Stimulated activated naive CD8-positive, alpha-beta T cell treated with anti-CD3 and anti-CD28 coated beads, Interleukin-15, Interleukin-2, amounts not matched to agents 100 ng/mL and 50 ng/mL, for 24 hours (primary cell): ENCODE data around the gene CCDC171.

Source experiments
- H3K27ac Mint-ChIP-seq: one replicate; pipeline ENCODE4 v1.8.0; 2021; ENCODE audit warnings: mild to moderate bottlenecking, mixed read lengths
- H3K27me3 Mint-ChIP-seq: one replicate; pipeline ENCODE4 v1.8.0; 2021; ENCODE audit warnings: mixed read lengths
- H3K36me3 Mint-ChIP-seq: one replicate; pipeline ENCODE4 v1.8.0; 2021; ENCODE audit warnings: low read depth, mixed read lengths
- H3K4me1 Mint-ChIP-seq: one replicate; pipeline ENCODE4 v1.8.0; 2021; ENCODE audit warnings: low read depth, mixed read lengths
- H3K4me3 Mint-ChIP-seq: one replicate; pipeline ENCODE4 v1.8.0; 2021; ENCODE audit warnings: mild to moderate bottlenecking, mixed read lengths
- H3K9me3 Mint-ChIP-seq: one replicate; pipeline ENCODE4 v1.8.0; 2021; ENCODE audit warnings: mixed read lengths

CCDC171 gene

DNA sequence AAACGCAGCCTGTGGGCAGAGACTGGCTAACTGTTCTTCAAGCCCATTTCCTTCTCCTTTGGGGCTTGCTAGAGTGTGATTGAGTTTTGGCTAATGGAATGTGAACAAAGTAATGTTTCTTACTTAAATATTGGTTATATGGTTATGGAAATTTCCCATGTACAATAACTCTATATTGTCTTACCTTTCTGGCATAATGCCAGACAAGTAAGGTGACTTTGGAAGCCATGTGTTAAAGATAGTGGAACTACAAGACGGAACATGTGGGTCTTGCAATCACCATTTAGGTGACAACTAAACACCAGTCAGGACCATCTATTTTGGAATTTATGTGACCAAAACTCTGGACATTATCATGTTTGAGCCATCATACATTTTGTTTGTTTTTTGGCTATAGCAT is 260.2 kb downstream of the CCDC171 start:
- H3K36me3 Mint-ChIP-seq, result no peaks in the 10 kb centered on the region
- no peak overlapping the region for H3K4me3 Mint-ChIP-seq
- no peaks in the 10 kb centered on the region for H3K27me3 Mint-ChIP-seq
- H3K27ac Mint-ChIP-seq, result no peak overlapping the region
- H3K9me3 Mint-ChIP-seq, result peaks cover 5% of the 10 kb centered on the region
- H3K4me1 Mint-ChIP-seq, result no peaks in the 10 kb centered on the region

DNA sequence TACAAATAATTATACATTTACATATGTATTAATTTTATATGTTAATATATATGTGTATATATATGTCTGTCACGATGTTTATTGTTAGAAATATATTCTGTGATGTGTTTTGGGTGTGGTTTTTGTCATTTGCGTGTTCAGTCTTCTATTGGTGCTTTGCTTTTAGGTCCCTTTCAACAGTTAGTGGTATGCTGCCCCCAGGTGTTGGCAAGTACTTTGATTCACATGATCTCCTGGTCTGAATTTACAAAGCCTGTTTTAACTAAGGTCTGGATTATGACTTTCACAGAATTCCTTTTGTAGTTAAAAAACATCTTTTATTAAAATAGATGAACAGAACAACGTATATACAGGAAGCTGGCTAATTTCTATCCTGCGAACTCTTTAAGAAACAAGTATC is 271.5 kb downstream of the CCDC171 start:
- H3K36me3 Mint-ChIP-seq, result no peaks in the 10 kb centered on the region
- no peak overlapping the region for H3K27ac Mint-ChIP-seq
- H3K4me1 Mint-ChIP-seq, result no peaks in the 10 kb centered on the region
- no peaks in the 10 kb centered on the region for H3K27me3 Mint-ChIP-seq
- H3K4me3 Mint-ChIP-seq, result no peak overlapping the region
- H3K9me3 Mint-ChIP-seq, result no peaks in the 10 kb centered on the region

DNA sequence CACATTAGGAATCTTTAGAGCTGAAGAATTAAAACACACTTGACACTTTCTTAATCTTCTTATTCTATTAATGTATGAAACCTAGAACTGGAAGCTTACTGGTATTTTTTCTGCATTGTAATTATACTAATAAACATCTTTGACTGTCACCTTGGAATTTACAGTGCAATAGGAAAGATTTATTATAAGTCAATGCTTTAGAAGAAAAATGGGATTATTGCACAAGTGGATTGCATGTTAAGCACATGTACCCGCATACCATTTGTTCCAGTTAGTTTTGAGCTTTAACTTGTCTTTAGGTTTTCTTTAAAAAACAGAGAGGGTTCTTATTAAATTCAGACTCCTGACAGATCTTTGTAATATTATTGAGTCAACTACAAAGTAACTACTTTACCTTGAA is 278.5 kb downstream of the CCDC171 start:
- no peaks in the 10 kb centered on the region for H3K36me3 Mint-ChIP-seq
- no peaks in the 10 kb centered on the region for H3K4me1 Mint-ChIP-seq
- H3K4me3 Mint-ChIP-seq, result no peak overlapping the region
- H3K27ac Mint-ChIP-seq, result no peak overlapping the region
- H3K27me3 Mint-ChIP-seq, result no peaks in the 10 kb centered on the region
- H3K9me3 Mint-ChIP-seq, result no peaks in the 10 kb centered on the region

DNA sequence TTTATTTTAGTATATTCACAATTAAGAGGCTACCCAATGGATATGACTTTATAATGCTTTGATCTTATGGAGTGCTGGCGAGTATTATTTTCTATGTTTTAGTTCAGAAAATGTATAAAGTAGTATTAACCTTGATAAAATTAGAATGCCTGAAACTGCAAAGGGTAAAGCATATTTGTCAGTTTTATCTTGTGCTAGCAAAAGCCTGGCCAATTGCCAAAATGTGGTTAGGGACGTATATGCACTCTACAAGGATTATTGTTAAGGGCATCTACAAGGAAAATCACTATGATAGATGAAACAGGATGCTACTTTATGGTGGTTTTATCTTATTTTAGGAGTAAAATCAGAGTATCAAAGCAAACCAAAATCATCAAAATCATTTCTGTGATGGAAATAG is 281.7 kb downstream of the CCDC171 start:
- H3K27ac Mint-ChIP-seq, result no peak overlapping the region
- H3K4me3 Mint-ChIP-seq, result no peak overlapping the region
- H3K27me3 Mint-ChIP-seq, result no peaks in the 10 kb centered on the region

DNA sequence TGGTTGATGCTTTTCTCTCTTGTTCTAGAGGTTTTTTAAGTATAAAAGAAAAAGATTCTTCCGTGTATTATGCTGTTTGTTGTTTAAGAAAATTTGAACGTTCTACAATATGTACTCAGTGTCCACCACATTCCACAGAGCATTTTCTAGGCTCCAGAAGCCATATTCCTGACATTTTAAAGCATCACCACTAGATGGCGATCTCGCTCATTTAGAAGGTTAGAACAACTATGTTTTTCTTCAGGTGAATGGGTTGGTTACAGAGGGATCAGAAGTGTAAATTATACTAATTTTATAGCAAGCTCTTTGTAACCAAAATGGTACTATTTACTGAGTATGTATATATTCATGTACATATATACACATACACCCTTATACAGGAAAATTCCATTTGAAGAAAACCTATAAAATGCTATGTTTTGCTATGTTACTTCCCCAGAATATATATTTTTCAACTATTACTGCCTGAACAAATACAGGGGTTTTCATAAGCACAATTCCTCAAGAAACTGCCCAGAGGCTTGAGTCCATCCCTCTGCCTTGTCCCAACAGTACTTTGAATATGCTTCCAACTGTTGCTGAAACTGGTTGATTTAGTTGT is 284.3 kb downstream of the CCDC171 start:
- H3K36me3 Mint-ChIP-seq, result no peaks in the 10 kb centered on the region
- H3K4me3 Mint-ChIP-seq, result no peak overlapping the region
- no peak overlapping the region for H3K27ac Mint-ChIP-seq
- no peaks in the 10 kb centered on the region for H3K27me3 Mint-ChIP-seq
- no peaks in the 10 kb centered on the region for H3K9me3 Mint-ChIP-seq
- no peaks in the 10 kb centered on the region for H3K4me1 Mint-ChIP-seq

More for the DNA sequence above, 281.7 kb downstream of the CCDC171 start:
- H3K9me3 Mint-ChIP-seq, result no peaks in the 10 kb centered on the region
- no peaks in the 10 kb centered on the region for H3K4me1 Mint-ChIP-seq
- H3K36me3 Mint-ChIP-seq, result no peaks in the 10 kb centered on the region

DNA sequence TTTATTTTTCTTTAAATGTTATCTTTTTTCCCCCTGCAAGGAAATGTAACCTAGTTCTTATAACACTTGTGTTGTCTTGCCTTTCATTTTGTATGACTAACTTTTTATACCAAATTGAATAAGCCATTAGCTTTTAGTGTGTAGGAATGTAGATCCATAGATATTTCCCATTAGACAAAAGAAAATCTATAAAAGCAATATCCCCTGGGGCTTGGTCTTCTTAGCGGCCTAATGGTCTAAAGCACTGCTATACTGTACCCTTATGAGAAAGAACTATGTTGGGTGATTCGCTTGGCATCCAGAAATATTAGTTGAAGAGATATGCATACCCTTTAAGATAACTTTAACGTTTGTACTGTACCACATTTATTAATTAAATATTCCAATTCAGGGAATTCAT is 289.2 kb downstream of the CCDC171 start:
- H3K36me3 Mint-ChIP-seq, result no peaks in the 10 kb centered on the region
- H3K27ac Mint-ChIP-seq, result no peak overlapping the region
- H3K4me3 Mint-ChIP-seq, result no peak overlapping the region
- H3K4me1 Mint-ChIP-seq, result no peaks in the 10 kb centered on the region
- no peaks in the 10 kb centered on the region for H3K27me3 Mint-ChIP-seq
- H3K9me3 Mint-ChIP-seq, result no peaks in the 10 kb centered on the region

DNA sequence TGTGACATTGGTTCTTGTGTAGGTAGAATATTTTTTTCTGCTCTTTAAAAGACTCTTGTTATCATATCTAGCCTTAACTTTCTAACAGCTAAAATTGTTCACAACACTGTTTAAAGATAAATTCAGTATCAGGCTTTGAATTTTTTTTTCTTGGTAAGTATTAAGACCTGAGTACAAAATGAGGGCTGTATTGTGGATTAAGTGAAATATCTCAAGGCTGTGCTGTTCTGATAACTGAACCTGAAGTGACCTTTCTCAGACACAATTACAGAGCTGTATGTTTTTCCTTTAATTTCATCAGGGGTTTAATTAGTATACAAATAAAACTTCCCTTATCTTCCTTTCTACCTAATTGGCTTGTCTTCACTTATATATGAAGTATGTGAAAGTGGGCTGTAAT is 290.5 kb downstream of the CCDC171 start:
- Mint-ChIP-seq H3K36me3 (no peaks in the 10 kb centered on the region), H3K4me1 (no peaks in the 10 kb centered on the region), H3K4me3 (no peak overlapping the region), H3K9me3 (no peaks in the 10 kb centered on the region), H3K27ac (no peak overlapping the region), H3K27me3 (no peaks in the 10 kb centered on the region)

DNA sequence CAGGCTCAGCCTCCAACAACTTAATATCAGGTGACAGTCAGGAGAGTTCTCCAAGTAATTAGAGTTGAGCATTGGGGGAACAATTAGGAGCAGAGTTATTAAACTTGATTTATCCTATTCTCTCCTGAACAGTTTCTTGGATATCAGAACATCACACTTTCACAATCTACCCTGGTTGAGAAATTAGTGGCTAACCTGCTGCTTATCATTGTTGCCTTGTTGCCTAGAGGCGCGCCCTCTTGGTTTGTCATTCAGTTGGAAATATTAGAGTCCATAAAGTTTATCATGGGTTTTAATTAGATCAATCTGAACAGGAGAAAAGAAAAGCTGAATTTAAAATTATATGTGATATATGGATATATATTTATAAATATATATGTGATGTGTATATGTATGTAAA is 291.1 kb downstream of the CCDC171 start:
- H3K4me1 Mint-ChIP-seq, result no peaks in the 10 kb centered on the region
- no peaks in the 10 kb centered on the region for H3K9me3 Mint-ChIP-seq
- H3K4me3 Mint-ChIP-seq, result no peak overlapping the region
- H3K27me3 Mint-ChIP-seq, result no peaks in the 10 kb centered on the region
- no peaks in the 10 kb centered on the region for H3K36me3 Mint-ChIP-seq
- no peak overlapping the region for H3K27ac Mint-ChIP-seq

DNA sequence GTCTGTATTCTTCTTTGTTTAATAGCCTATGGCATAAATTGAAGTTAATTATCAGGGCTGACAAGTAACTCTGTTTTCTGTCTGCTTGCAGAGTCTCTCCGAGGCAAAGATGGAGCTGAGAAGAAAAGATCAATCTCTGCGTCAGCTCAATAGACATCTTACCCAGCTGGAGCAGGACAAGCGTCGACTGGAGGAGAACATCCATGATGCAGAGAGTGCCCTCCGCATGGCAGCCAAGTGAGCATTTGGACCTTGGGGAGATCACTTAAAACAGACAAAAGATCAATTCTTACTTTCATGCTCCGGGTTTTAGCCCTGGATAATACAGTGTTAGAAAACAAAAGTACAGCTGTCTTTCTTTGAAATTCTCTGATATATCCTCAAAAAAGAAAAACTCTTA is 293.8 kb downstream of the CCDC171 start:
- no peaks in the 10 kb centered on the region for H3K9me3 Mint-ChIP-seq
- H3K4me3 Mint-ChIP-seq, result no peak overlapping the region
- no peaks in the 10 kb centered on the region for H3K4me1 Mint-ChIP-seq
- H3K27ac Mint-ChIP-seq, result no peak overlapping the region
- no peaks in the 10 kb centered on the region for H3K36me3 Mint-ChIP-seq
- no peaks in the 10 kb centered on the region for H3K27me3 Mint-ChIP-seq

DNA sequence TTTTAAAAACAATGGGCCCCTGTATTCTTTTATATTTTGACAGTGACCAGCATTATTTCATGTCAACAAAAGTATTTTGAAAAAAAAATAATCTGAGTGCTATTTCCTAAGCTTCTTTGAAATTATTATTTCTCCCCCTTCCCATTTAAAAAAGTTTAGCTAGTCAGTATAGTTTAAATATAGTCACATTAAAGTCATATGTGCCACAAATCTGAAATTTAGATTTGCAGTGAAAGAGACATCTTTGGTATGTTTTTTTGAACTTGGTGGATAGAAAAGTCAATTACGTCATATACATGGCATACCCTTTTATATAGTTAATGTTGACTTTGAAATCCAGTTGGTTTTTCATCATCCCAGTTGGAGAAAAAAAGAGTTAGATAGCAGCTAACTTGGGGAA is 297.0 kb downstream of the CCDC171 start:
- H3K27me3 Mint-ChIP-seq, result no peaks in the 10 kb centered on the region
- no peak overlapping the region for H3K27ac Mint-ChIP-seq
- no peaks in the 10 kb centered on the region for H3K9me3 Mint-ChIP-seq
- H3K4me3 Mint-ChIP-seq, result no peak overlapping the region
- no peaks in the 10 kb centered on the region for H3K36me3 Mint-ChIP-seq
- no peaks in the 10 kb centered on the region for H3K4me1 Mint-ChIP-seq

DNA sequence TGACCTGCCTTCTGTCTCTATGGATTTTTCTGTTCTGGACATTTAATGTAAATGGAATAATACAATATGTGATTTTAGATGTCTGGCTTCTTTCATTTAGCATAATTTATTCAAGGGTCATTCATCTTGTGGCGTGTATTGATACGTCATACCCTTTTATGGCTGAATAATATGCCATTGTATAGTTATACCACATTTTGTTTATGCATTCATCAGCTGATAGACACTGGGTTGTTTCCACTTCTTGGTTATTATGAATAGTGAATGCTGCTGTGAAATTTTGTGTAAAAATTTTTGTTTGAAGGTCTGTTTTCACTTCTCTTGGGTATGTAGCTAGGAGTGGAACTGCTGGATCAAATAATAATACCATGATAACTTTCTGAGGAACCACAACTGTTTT is 298.9 kb downstream of the CCDC171 start:
- no peak overlapping the region for H3K27ac Mint-ChIP-seq
- H3K27me3 Mint-ChIP-seq, result no peaks in the 10 kb centered on the region
- H3K9me3 Mint-ChIP-seq, result no peaks in the 10 kb centered on the region
- no peak overlapping the region for H3K4me3 Mint-ChIP-seq
- H3K36me3 Mint-ChIP-seq, result no peaks in the 10 kb centered on the region
- H3K4me1 Mint-ChIP-seq, result no peaks in the 10 kb centered on the region

DNA sequence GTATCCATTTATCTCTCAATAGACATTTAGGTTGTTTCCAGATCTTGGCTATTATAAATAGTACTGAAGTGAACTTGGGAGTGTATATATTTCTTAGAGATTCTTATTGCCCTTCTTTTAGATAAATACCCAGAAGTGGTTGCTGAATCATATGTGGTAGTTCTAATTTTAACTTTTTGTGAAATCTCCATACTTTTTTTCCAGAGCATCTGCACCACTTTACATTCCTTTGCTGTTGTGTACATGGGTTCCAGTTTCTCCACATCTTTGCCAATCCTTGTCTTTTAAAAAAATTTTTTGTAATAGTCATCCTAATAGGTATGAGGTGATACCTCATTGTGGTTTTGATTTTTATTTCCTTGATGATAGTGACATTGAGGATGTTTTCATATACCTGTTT is 303.7 kb downstream of the CCDC171 start:
- no peak overlapping the region for H3K4me3 Mint-ChIP-seq
- no peaks in the 10 kb centered on the region for H3K9me3 Mint-ChIP-seq
- H3K36me3 Mint-ChIP-seq, result no peaks in the 10 kb centered on the region
- H3K27me3 Mint-ChIP-seq, result no peaks in the 10 kb centered on the region
- H3K27ac Mint-ChIP-seq, result no peak overlapping the region
- no peaks in the 10 kb centered on the region for H3K4me1 Mint-ChIP-seq

DNA sequence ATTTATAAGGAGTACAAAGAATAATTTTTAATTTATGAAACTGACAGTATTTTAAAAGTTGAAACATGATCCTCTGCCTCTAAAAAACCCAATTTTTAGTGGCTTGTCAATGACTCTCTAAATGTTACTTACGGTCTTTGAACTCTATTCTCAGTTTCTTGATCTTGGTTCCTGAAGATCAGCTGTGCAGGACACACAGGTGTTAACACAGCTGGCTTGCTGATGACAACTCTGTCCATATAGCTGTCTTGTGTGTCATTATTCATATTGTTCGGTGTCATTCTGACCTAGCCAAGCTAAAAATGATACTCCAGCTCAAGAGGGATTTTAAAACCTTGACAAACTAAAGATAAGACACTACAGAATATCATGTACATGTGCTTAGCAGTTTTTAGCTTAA is 314.5 kb downstream of the CCDC171 start:
- Mint-ChIP-seq H3K4me1 (no peaks in the 10 kb centered on the region), H3K27me3 (no peaks in the 10 kb centered on the region), H3K9me3 (no peaks in the 10 kb centered on the region), H3K4me3 (no peak overlapping the region), H3K36me3 (no peaks in the 10 kb centered on the region), H3K27ac (no peak overlapping the region)

DNA sequence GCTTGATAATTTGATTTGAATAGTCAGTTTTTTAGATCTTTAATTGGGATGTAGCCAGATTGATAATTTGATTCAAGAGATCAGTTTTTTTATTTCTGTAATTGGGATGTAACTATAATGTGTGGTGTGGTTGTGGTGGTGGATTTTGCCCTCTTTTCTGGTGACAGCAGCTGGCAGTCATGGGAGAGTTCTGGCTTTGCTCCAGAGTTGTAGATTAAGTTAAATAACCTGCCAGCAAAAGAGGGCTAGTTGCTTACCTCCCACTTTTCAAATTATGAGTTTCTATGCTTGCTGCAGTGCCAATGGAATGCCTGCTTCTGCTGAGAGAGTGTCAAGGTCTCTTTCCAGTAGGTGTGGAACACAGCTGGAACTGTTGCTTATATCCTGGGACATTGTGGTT is 315.1 kb downstream of the CCDC171 start:
- Mint-ChIP-seq H3K27me3 (no peaks in the 10 kb centered on the region), H3K9me3 (no peaks in the 10 kb centered on the region), H3K36me3 (no peaks in the 10 kb centered on the region), H3K4me1 (no peaks in the 10 kb centered on the region), H3K4me3 (no peak overlapping the region), H3K27ac (no peak overlapping the region)

DNA sequence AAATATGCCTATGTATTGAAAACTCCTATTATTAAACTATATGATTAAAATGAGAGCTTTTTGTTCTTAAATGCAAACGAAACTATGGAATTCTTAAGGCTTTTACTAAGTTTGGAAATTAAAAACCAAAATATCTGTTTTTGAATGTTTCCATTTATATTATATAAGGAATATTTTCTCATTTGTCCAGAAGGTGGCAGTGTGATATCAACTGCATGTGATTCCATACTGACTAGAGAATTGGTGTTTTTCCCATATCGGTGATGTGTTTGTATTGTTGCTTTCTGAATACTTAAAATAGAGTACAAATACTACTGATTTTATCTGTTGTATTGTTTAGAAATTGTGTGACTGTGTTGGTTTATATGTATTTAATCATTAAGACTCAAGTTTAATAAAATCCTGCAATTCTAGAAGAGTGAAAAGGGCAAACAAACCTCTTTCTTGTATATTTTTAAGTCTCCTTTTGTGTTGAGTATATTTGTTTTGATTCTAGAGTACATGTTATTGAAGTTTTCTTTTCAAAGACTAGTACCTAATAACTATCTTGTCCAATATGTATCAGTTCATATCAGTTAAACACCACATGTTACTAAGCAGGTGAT is 320.8 kb downstream of the CCDC171 start:
- Mint-ChIP-seq H3K36me3 (no peaks in the 10 kb centered on the region), H3K4me1 (no peaks in the 10 kb centered on the region), H3K27me3 (no peaks in the 10 kb centered on the region), H3K27ac (no peak overlapping the region), H3K4me3 (no peak overlapping the region), H3K9me3 (no peaks in the 10 kb centered on the region)

DNA sequence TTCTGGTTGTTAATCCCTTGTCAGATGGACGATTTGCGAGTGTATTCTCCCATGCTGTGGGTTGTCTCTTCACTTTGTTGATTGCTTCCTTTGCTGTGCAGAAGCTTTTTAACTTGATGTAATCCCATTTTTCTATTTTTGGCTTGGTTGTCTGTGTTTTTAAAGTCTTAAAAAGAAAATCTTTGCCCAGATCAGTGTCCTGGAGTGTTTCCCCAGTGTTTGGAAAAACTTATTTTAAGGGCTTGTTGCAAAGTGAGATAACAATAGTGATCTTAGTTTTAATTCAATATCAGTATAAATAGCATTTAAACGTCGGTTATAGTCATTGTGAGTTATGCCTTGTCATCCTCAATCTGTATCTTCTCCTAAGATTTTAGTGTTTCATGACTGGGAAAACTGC is 329.5 kb downstream of the CCDC171 start:
- H3K36me3 Mint-ChIP-seq, result no peaks in the 10 kb centered on the region
- H3K9me3 Mint-ChIP-seq, result no peaks in the 10 kb centered on the region
- H3K4me1 Mint-ChIP-seq, result no peaks in the 10 kb centered on the region
- no peaks in the 10 kb centered on the region for H3K27me3 Mint-ChIP-seq
- no peak overlapping the region for H3K27ac Mint-ChIP-seq
- no peak overlapping the region for H3K4me3 Mint-ChIP-seq
